Mesenchymal stem cell (in vitro differentiated cells and primary cell): ENCODE results near the gene RINT1.

Experiments
- DNase-seq: peaks from one replicate; pipeline ENCODE4 v3.0.0-alpha.2; 2013
- H2AFZ ChIP-seq: one replicate; pipeline ENCODE4 v1.6.1; 2013; ENCODE audit warnings: low read depth, mild to moderate bottlenecking, control low read depth, inconsistent platforms, low read length, moderate library complexity
- H2AK5ac ChIP-seq: 2 replicates; pipeline ENCODE4 v1.6.1; 2013; ENCODE audit warnings: low read length, moderate library complexity, mild to moderate bottlenecking, inconsistent platforms; ENCODE audit not compliant: severe bottlenecking
- H2BK120ac ChIP-seq: one replicate; pipeline ENCODE4 v1.6.1; 2013; ENCODE audit warnings: low read depth, mild to moderate bottlenecking, inconsistent platforms, low read length, moderate library complexity
- H2BK12ac ChIP-seq, 2 experiments: one replicate each; pipeline ENCODE4 v1.6.1; 2013; ENCODE audit warnings: inconsistent platforms in 2 of 2, low read length in 2 of 2, mild to moderate bottlenecking in 2 of 2, moderate library complexity in 2 of 2, control low read depth in 1 of 2
- H2BK15ac ChIP-seq: one replicate; pipeline ENCODE4 v1.6.1; 2013; ENCODE audit warnings: mild to moderate bottlenecking, low read depth, inconsistent platforms; ENCODE audit not compliant: poor library complexity, severe bottlenecking
- H2BK5ac ChIP-seq: 2 replicates; pipeline ENCODE4 v1.6.1; 2013; ENCODE audit warnings: low read depth, mild to moderate bottlenecking, low read length, control low read depth, inconsistent platforms; ENCODE audit not compliant: poor library complexity, severe bottlenecking
- H3K14ac ChIP-seq, 2 experiments: one replicate each; pipeline ENCODE4 v1.6.1; 2013; ENCODE audit warnings: inconsistent platforms in 2 of 2, low read length in 2 of 2, control low read depth in 1 of 2, mild to moderate bottlenecking in 1 of 2, moderate library complexity in 1 of 2
- H3K18ac ChIP-seq, 2 experiments: one replicate each; pipeline ENCODE4 v1.6.1; 2013; ENCODE audit warnings: inconsistent platforms in 2 of 2, low read length in 2 of 2, control low read depth in 1 of 2, low read depth in 1 of 2, mild to moderate bottlenecking in 1 of 2
- H3K23ac ChIP-seq, 2 experiments: one replicate each; pipeline ENCODE4 v1.6.1; 2013; ENCODE audit warnings: inconsistent platforms in 2 of 2, low read length in 2 of 2, mild to moderate bottlenecking in 2 of 2, moderate library complexity in 2 of 2, control low read depth in 1 of 2
- H3K27ac ChIP-seq: 2 replicates; pipeline ENCODE4 v1.5.1; 2013; ENCODE audit warnings: mild to moderate bottlenecking, moderate library complexity, low read length, control low read depth, inconsistent platforms; ENCODE audit not compliant: poor library complexity, severe bottlenecking
- H3K27me3 ChIP-seq, 2 experiments: 2 replicates each; pipeline versions ENCODE4 v1.6.1 to v1.7.0; 2013; ENCODE audit warnings: low read length in 2 of 2, mild to moderate bottlenecking in 2 of 2, moderate library complexity in 2 of 2, control low read depth in 1 of 2, inconsistent platforms in 1 of 2; ENCODE audit not compliant: control insufficient read depth in 1 of 2, insufficient read depth in 1 of 2
- H3K36me3 ChIP-seq, 2 experiments: 2 replicates each; pipeline versions ENCODE4 v1.6.1 to v1.7.0; 2013; ENCODE audit warnings: low read length in 2 of 2, control low read depth in 1 of 2, inconsistent platforms in 1 of 2, low read depth in 1 of 2, mild to moderate bottlenecking in 1 of 2; ENCODE audit not compliant: insufficient read depth in 2 of 2, control insufficient read depth in 1 of 2
- H3K4ac ChIP-seq, 2 experiments: one replicate each; pipeline ENCODE4 v1.6.1; 2013; ENCODE audit warnings: inconsistent platforms in 2 of 2, low read length in 2 of 2, mild to moderate bottlenecking in 2 of 2, moderate library complexity in 2 of 2, control low read depth in 1 of 2, low read depth in 1 of 2
- H3K4me1 ChIP-seq: 2 replicates; pipeline ENCODE4 v1.6.1; 2013; ENCODE audit warnings: low read depth, low read length, control low read depth; ENCODE audit not compliant: control insufficient read depth, insufficient read depth
- H3K4me2 ChIP-seq: 2 replicates; pipeline ENCODE4 v1.6.1; 2013; ENCODE audit warnings: low read length, mild to moderate bottlenecking, inconsistent platforms; ENCODE audit not compliant: poor library complexity, severe bottlenecking
- H3K4me3 ChIP-seq, 2 experiments: 2 replicates each; pipeline versions ENCODE4 v1.5.1 to v1.7.0; 2013; ENCODE audit warnings: low read length in 2 of 2, mild to moderate bottlenecking in 2 of 2, control low read depth in 1 of 2, low read depth in 1 of 2; ENCODE audit not compliant: insufficient read depth in 1 of 2
- H3K79me1 ChIP-seq: replicated peaks from 2 replicates; pipeline ENCODE4 v1.6.1; 2013; ENCODE audit warnings: mild to moderate bottlenecking, control low read depth, low read length, inconsistent platforms; ENCODE audit not compliant: poor library complexity, severe bottlenecking
- H3K9ac ChIP-seq: 2 replicates; pipeline ENCODE4 v1.7.0; 2013; ENCODE audit warnings: mild to moderate bottlenecking, low read length, moderate library complexity
- H3K9me3 ChIP-seq: 2 replicates; pipeline ENCODE4 v1.7.0; 2013; ENCODE audit warnings: mild to moderate bottlenecking, low read length; ENCODE audit not compliant: control insufficient read depth
- H4K8ac ChIP-seq: one replicate; pipeline ENCODE4 v1.6.1; 2013; ENCODE audit warnings: inconsistent platforms, mild to moderate bottlenecking, low read length, moderate library complexity
- H4K91ac ChIP-seq: one replicate; pipeline ENCODE4 v1.6.1; 2013; ENCODE audit warnings: mild to moderate bottlenecking, low read length, inconsistent platforms
- WGBS: methylation state at CpG from one replicate; pipeline ENCODE4 v1.1.7; 2013; ENCODE audit warnings: mixed read lengths; 5-methylcytosine and 5-hydroxymethylcytosine counted together

Gene RINT1

DNA sequence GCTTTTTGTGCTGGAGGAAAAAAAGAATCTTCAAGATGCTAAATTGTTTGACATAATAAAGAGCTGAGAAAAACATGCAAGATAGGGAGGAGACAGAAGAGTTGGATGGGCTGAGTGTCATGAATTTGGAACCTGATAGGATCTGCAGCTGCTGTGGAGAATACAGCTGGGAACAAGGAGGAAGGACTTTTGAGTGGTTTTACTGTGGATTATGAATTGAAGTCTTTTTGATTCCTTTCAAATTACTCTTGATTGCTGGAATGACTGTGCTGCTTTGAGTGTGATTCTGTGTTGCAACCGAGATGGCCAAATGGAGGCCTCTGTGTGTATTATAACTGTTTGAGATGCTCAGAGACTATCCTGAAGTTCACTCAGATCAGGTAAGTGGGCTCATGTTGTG, 45.2 kb downstream of the RINT1 start:
- Histone ChIP-seq H4K91ac (no peak overlapping the region), H3K9me3 (no peaks in the 10 kb centered on the region), H2AK5ac (no peak overlapping the region), H2AFZ (no peak overlapping the region), H3K9ac (no peak overlapping the region), H3K14ac (no peak overlapping the region), H3K36me3 (peaks cover 0 to 5% of the 10 kb centered on the region in 2 experiments), H3K4me2 (no peak overlapping the region), H2BK5ac (no peak overlapping the region), H4K8ac (no peak overlapping the region), H3K4me3 (no peak overlapping the region), H3K18ac (no peak overlapping the region), H3K27ac (no peak overlapping the region), H3K4me1 (peaks cover 11% of the 10 kb centered on the region), H3K27me3 (no peaks in the 10 kb centered on the region), H2BK12ac (no peak overlapping the region), H3K4ac (no peak overlapping the region), H3K23ac (no peak overlapping the region), H3K79me1 (no peaks in the 10 kb centered on the region), H2BK120ac (no peak overlapping the region), H2BK15ac (no peak overlapping the region)
- 68% methylated on average over 1 of the region's 1 CpG for WGBS
- DNase-seq, result no peak

DNA sequence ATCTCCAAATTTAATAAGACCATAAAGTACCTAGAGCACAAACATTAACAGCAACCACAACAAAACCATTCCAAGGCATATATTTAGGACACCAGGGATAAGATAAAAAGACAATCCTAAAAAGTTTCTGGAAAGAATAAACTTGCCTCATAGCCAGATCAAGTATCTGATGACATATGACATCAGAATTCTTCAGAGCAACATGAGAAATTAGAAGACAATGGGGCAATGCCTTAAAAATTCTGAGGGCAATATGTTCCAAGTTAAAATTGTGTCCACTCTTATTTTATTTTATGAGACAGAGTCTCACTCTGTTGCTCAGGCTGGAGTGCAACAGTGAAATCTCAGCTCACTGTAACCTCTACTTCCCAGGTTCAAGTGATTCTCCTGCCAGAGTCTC, 46.5 kb downstream of the RINT1 start:
- no peaks in the 10 kb centered on the region for H3K27me3 ChIP-seq
- peaks cover 11% of the 10 kb centered on the region for H3K4me1 ChIP-seq
- H3K4ac ChIP-seq, result no peak overlapping the region
- no peak overlapping the region for H3K4me2 ChIP-seq
- H3K18ac ChIP-seq, result no peak overlapping the region
- no peak overlapping the region for H3K27ac ChIP-seq
- no peak overlapping the region for H3K4me3 ChIP-seq
- H2AK5ac ChIP-seq, result no peak overlapping the region
- no peak overlapping the region for H4K91ac ChIP-seq
- H2BK5ac ChIP-seq, result no peak overlapping the region
- H2BK15ac ChIP-seq, result no peak overlapping the region
- H3K9me3 ChIP-seq, result no peaks in the 10 kb centered on the region
- H2BK120ac ChIP-seq, result no peak overlapping the region
- no peak overlapping the region for H3K23ac ChIP-seq
- H3K36me3 ChIP-seq, result no peaks in the 10 kb centered on the region
- H3K14ac ChIP-seq, result no peak overlapping the region
- no peak overlapping the region for H2AFZ ChIP-seq
- H3K79me1 ChIP-seq, result no peaks in the 10 kb centered on the region
- no peak overlapping the region for H4K8ac ChIP-seq
- no peak for DNase-seq
- no peak overlapping the region for H2BK12ac ChIP-seq
- no peak overlapping the region for H3K9ac ChIP-seq

DNA sequence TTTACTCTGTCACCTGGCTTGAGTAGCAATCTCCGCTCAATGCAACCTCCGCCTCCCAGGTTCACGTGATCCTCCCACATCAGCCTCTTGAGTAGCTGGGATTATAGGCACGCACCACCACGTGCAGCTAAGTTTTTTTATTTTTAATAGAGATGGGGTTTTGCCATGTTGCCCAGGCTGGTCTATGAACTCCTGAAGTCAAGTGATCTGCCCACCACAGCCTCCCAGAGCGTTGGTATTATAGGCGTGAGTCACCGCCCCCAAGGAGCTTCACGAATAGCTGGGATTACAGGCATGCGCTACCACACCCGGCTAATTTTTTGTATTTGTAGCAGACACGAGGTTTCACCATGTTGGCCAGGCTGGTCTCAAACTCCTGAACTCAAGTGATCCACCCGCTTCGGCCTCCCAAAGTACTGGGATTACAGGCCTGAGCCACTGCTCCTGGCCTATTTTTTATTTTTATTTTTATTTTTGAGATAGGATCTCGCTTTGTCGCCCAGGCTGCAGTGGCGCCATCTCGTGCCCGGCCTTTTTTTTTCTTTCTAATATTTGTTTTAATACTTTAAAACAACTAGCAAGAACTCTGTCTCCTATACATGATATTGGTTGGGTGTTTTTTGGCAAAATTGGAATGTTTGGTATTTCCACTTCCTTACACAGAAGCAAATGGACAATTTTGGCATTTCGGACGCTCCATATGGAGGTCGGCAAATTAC, 48.2 kb downstream of the RINT1 start:
- no peak overlapping the region for H3K27ac ChIP-seq
- peaks cover 7% of the 10 kb centered on the region for H3K9me3 ChIP-seq
- 82% methylated on average over 14 of the region's 22 CpGs for WGBS
- no peak overlapping the region for H2BK120ac ChIP-seq
- H3K4me2 ChIP-seq, result no peak overlapping the region
- no peak overlapping the region for H3K14ac ChIP-seq
- no peak overlapping the region for H3K23ac ChIP-seq
- H3K18ac ChIP-seq, result no peak overlapping the region
- no peak overlapping the region for H2AFZ ChIP-seq
- no peak overlapping the region for H2BK15ac ChIP-seq
- no peak overlapping the region for H2BK5ac ChIP-seq
- H3K4me3 ChIP-seq, result no peak overlapping the region
- no peak for DNase-seq
- no peak overlapping the region for H4K91ac ChIP-seq
- H3K27me3 ChIP-seq, result no peaks in the 10 kb centered on the region
- no peak overlapping the region for H4K8ac ChIP-seq
- H3K36me3 ChIP-seq, result no peaks in the 10 kb centered on the region
- H3K4ac ChIP-seq, result no peak overlapping the region
- H3K79me1 ChIP-seq, result no peaks in the 10 kb centered on the region
- no peak overlapping the region for H3K9ac ChIP-seq
- H2AK5ac ChIP-seq, result no peak overlapping the region
- no peak overlapping the region for H2BK12ac ChIP-seq
- peaks cover 11% of the 10 kb centered on the region for H3K4me1 ChIP-seq

DNA sequence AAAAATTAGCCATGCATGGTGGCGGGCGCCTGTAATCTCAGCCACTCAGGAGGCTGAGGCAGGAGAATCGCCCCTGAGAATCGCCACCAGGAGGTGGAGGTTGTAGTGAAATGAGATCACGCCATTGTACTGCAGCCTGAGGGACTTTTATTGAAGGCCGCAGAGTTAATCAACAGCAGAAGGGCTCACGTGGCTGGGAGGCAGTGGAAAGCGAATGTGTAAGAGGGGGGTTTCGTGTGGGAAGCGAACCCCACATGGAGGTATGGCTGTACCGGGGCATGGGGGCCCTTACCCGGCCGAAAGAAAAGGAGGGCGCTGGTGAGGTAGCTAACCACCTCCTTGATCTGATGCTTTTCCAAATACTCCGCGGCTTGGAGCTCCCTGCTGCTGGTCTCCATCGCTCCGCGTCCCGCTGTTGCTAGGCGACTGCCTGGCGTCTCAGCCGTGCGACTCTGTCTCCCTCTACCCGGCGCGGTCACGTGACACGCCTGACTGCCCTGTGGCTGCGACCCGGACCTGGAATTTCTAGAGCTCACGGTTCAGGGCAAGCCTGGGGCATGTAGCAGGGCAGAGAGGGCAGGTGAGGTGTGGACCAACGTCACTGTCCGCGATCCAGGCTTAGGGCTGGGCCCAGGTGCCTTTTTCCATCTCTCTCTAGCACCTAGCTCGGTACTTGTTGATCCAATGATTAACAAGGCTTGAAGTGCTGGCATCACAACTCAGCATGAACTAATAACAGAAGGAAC, 49.2 kb downstream of the RINT1 start, which contains the start of gene EFCAB10:
TSS of gene EFCAB10 (minus strand) at position 428 of the 746 bp plus-strand sequence. CDS start at position 398, 30 bp downstream.
- Histone ChIP-seq H3K23ac (no peak within 1 kb of the TSS), H2BK5ac (peak within 1 kb of the TSS; percentile 33), H3K36me3 (no peaks in the 10 kb centered on the region), H3K9ac (peak within 1 kb of the TSS; percentile 79), H2AK5ac (peak within 1 kb of the TSS; percentile 23), H2BK120ac (no peak within 1 kb of the TSS), H3K14ac (no peak within 1 kb of the TSS), H3K4ac (no peak within 1 kb of the TSS), H3K9me3 (peaks cover 7% of the 10 kb centered on the region), H3K4me3 (peak within 1 kb of the TSS; percentile 33 to 75), H3K18ac (peak within 1 kb of the TSS in 1 of 2 experiments; percentile 22), H3K27me3 (no peaks in the 10 kb centered on the region), H2BK15ac (no peak within 1 kb of the TSS), H2BK12ac (no peak within 1 kb of the TSS), H3K4me1 (peaks cover 11% of the 10 kb centered on the region), H3K79me1 (no peaks in the 10 kb centered on the region), H4K91ac (no peak within 1 kb of the TSS), H3K4me2 (peak within 1 kb of the TSS; percentile 56), H2AFZ (peak within 1 kb of the TSS; percentile 69), H3K27ac (peak within 1 kb of the TSS; percentile 31), H4K8ac (peak within 1 kb of the TSS; percentile 67)
- DNase-seq, result peak; percentile 69
- 16% methylated on average over 34 of the region's 36 CpGs for WGBS
